Measurements from ENCODE around the gene ARHGAP10. TPM values are rescaled to one million over a fixed set of nuclear protein-coding genes. Genes with fewer than 3 reads are reported as not detected.
A peak's percentile ranks its signal among the peaks of the same experiment; 100 is the strongest.

Gene ARHGAP10
- total RNA-seq, 4 donors from 2014 or later, result 7.0 to 52.8 (median 19.9) TPM

- H3K27ac ChIP-seq, result peak overlapping the region in 3 of 4 donors; percentile 55 to 92 (median 76)
- H3K4me3 ChIP-seq, result peak overlapping the region; percentile 68 to 84 (median 79)
- H3K27me3 ChIP-seq, result no peaks in the 10 kb centered on the region
- peaks cover 3 to 8% (median 6%) of the 10 kb centered on the region in 4 donors for H3K4me1 ChIP-seq
- no peak for DNase-seq
- no peaks in the 10 kb centered on the region for H3K36me3 ChIP-seq
- TF ChIP-seq POLR2A (IDR thresholded peaks at IDR 0.05), result no peak
- TF ChIP-seq, protein P1, sequence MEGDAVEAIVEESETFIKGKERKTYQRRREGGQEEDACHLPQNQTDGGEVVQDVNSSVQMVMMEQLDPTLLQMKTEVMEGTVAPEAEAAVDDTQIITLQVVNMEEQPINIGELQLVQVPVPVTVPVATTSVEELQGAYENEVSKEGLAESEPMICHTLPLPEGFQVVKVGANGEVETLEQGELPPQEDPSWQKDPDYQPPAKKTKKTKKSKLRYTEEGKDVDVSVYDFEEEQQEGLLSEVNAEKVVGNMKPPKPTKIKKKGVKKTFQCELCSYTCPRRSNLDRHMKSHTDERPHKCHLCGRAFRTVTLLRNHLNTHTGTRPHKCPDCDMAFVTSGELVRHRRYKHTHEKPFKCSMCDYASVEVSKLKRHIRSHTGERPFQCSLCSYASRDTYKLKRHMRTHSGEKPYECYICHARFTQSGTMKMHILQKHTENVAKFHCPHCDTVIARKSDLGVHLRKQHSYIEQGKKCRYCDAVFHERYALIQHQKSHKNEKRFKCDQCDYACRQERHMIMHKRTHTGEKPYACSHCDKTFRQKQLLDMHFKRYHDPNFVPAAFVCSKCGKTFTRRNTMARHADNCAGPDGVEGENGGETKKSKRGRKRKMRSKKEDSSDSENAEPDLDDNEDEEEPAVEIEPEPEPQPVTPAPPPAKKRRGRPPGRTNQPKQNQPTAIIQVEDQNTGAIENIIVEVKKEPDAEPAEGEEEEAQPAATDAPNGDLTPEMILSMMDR (IDR thresholded peaks at IDR 0.05), result no peak
- no peaks in the 10 kb centered on the region for H3K9me3 ChIP-seq
These were observed 1.9 kb downstream of the ARHGAP10 start for GRCh38 chr4:147733716-147734344.

DNA sequence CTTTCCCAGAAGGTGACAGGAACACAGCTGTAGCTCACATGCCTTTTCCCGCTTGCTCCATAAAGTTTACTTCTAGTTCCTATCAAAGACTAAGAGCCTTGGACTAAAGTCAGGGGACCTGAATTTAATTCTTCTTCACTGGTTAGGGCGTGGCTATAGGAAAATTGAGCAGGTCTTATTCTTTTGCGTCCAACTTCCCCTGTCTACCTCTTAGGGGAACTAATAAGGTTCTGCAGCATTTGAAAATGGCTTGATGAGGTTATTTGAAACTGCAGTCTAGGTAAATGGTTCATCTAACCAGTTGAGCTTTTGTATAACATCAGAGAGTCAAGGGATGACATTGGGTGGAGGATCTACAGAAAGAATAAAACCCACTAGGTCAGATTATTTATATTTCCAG is 2.6 kb downstream of the ARHGAP10 start:
- Histone ChIP-seq H3K9me3 (no peaks in the 10 kb centered on the region), H3K36me3 (no peaks in the 10 kb centered on the region), H3K4me3 (peak overlapping the region in 2 of 4 donors; percentile 83 to 84), H3K27ac (peak overlapping the region in 1 of 4 donors; percentile 92), H3K27me3 (no peaks in the 10 kb centered on the region), H3K4me1 (peaks cover 3 to 8% (median 6%) of the 10 kb centered on the region in 4 donors)
- no peak for DNase-seq
- no peak for TF ChIP-seq POLR2A (IDR thresholded peaks at IDR 0.05)

- TF ChIP-seq POLR2A (IDR thresholded peaks at IDR 0.05), result no peak
- TF ChIP-seq, protein P1 (IDR thresholded peaks at IDR 0.05), result no peak
- Histone ChIP-seq H3K27ac (peak overlapping the region in 1 of 4 donors; percentile 1), H3K4me3 (peak overlapping the region in 1 of 4 donors; percentile 83), H3K27me3 (no peaks in the 10 kb centered on the region), H3K36me3 (no peaks in the 10 kb centered on the region), H3K4me1 (peaks cover 3 to 8% (median 6%) of the 10 kb centered on the region in 4 donors), H3K9me3 (no peaks in the 10 kb centered on the region)
- DNase-seq, result no peak
These were observed 3.8 kb downstream of the ARHGAP10 start for GRCh38 chr4:147735413-147736301.

GRCh38 chr4:147736458-147736857 is 4.6 kb downstream of the ARHGAP10 start:
- DNase-seq, result no peak
- H3K27ac ChIP-seq, result peak overlapping the region in 1 of 4 donors; percentile 1

GRCh38 chr4:147737623-147738022 is 5.7 kb downstream of the ARHGAP10 start:
- TF ChIP-seq POLR2A (IDR thresholded peaks at IDR 0.05), result no peak
- TF ChIP-seq, protein P1 (IDR thresholded peaks at IDR 0.05), result no peak
- H3K9me3 ChIP-seq, result no peaks in the 10 kb centered on the region
- H3K36me3 ChIP-seq, result no peaks in the 10 kb centered on the region
- no peaks in the 10 kb centered on the region for H3K27me3 ChIP-seq
- DNase-seq, result no peak
- peaks cover 0 to 8% (median 1%) of the 10 kb centered on the region in 4 donors for H3K4me1 ChIP-seq
- no peak overlapping the region for H3K4me3 ChIP-seq
- no peak overlapping the region for H3K27ac ChIP-seq

More at GRCh38 chr4:147736458-147736857, 4.6 kb downstream of the ARHGAP10 start:
- no peaks in the 10 kb centered on the region for H3K9me3 ChIP-seq
- H3K27me3 ChIP-seq, result no peaks in the 10 kb centered on the region
- H3K4me1 ChIP-seq, result peaks cover 0 to 8% (median 5%) of the 10 kb centered on the region in 4 donors
- TF ChIP-seq POLR2A (IDR thresholded peaks at IDR 0.05), result no peak
- TF ChIP-seq, protein P1 (IDR thresholded peaks at IDR 0.05), result no peak
- H3K4me3 ChIP-seq, result no peak overlapping the region
- no peaks in the 10 kb centered on the region for H3K36me3 ChIP-seq

Measured in Peyer's patch (tissue), 4 donors.